Cardiac muscle cell (in vitro differentiated cells and primary cell): ENCODE results near the gene ZBTB17. TPM values are rescaled to one million over a fixed set of nuclear protein-coding genes. Genes with fewer than 3 reads are reported as not detected.
A peak's percentile ranks its signal among the peaks of the same experiment; 100 is the strongest.

Experiments used
- DNase-seq, 2 donors: peaks; one replicate each; pipeline versions ENCODE4 v3.0.0 to v3.0.0-alpha.2; 2010 to 2017; ENCODE audit warnings: low read depth in 1 of 2, low spot score in 1 of 2
- H3K27ac ChIP-seq: fragments of 200-600 bp; sonication (generic); 2 replicates; pipeline ENCODE4 v1.5.1; 2016
- H3K27me3 ChIP-seq: fragments of 200-600 bp; sonication (generic); 2 replicates; pipeline ENCODE4 v1.6.0; 2016; ENCODE audit warnings: control low read depth
- H3K36me3 ChIP-seq: fragments of 200-600 bp; sonication (generic); 2 replicates; pipeline ENCODE4 v1.5.1; 2016; ENCODE audit warnings: control low read depth
- H3K4me1 ChIP-seq: fragments of 200-600 bp; sonication (generic); 2 replicates; pipeline ENCODE4 v1.8.1; 2017; ENCODE audit warnings: low read depth, mild to moderate bottlenecking, mixed run types
- H3K4me3 ChIP-seq: fragments of 200-600 bp; sonication (generic); 2 replicates; pipeline ENCODE4 v1.5.1; 2016; ENCODE audit warnings: mild to moderate bottlenecking
- H3K9me3 ChIP-seq: fragments of 200-600 bp; sonication (generic); 2 replicates; pipeline ENCODE4 v1.5.1; 2017; ENCODE audit warnings: low read depth, mild to moderate bottlenecking, control low read depth
- polyA plus RNA-seq: library from polyadenylated mRNA; unstranded; fragments of >200 nt; fragmentation: Nextera tagmentation; extraction: Ambion mirVana; gene quantifications from 2 replicates; pipeline ENCODE4 v1.2.1, GENCODE V29; 2016
- total RNA-seq: library from RNA; depleted of rRNA; stranded (reverse); fragments of >200 nt; gene quantifications from 2 replicates; pipeline ENCODE4 v1.2.3, GENCODE V29; 2016
- TF ChIP-seq, protein P1 (sequence below): IDR thresholded peaks from 2 replicates; pipeline ENCODE4 v1.5.1; 2012; ENCODE audit warnings: low read depth, mild to moderate bottlenecking, low read length

The ZBTB17 gene
- total and polyA plus RNA-seq, 2 experiments from 2014 or later, result 47.1 to 64.0 TPM

DNA sequence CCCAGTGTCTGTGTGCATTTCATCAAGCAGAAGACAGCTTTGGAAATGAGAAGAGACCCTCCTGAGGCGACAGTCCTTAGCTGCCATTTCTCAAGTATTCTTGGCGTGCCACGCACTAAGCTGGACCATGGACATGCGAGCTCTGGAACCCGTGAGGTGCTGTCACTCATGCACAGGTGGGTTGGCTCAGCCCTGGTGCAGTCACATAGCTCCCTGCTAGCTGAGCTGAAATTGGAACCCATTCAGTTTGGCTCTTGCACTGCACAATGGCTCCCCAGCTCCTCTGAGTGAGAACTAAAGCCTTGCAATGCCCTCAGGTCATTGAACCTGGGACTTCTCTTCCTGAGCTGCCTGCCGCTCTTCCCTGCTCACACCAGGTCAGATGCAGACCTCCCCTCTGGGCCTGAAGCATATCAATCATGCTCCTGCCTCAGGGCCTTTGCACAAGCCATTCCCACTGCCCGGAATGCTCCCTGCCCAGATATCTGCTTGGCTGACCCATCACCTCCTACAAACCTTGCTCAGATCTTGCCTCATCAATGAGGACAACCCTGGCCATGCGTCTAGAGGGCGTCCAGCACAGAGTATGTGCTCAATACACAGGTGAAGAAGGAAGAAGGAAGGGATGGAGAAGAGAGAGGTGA is 21.9 kb upstream of the ZBTB17 start:
- no peak for DNase-seq

DNA sequence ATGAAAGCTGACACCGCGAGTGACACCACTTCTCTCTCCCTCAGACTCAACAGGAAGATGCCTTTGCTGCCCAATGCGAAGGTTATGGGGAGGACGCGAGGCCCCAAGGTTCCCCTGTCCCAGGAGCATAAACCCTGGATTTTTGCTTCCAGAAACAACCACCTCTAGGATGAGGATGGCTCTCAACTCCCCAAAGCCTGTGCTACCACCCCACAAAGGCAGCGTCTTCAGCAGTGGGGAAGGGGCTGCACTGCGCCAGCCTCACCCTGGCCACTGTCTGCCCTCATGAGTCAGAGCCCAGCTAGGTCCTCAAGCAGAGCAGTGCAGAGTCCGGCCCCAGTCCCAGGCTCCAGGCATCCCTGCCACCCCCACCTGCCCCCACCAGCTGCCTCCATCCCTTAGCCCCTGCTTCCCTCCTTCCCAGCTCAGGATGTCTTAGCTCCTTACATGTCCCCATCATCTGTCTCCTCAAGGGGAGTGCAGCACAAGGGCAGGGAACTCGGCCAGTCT is 21.2 kb upstream of the ZBTB17 start:
- no peaks in the 10 kb centered on the region for H3K36me3 ChIP-seq
- TF ChIP-seq, protein P1, sequence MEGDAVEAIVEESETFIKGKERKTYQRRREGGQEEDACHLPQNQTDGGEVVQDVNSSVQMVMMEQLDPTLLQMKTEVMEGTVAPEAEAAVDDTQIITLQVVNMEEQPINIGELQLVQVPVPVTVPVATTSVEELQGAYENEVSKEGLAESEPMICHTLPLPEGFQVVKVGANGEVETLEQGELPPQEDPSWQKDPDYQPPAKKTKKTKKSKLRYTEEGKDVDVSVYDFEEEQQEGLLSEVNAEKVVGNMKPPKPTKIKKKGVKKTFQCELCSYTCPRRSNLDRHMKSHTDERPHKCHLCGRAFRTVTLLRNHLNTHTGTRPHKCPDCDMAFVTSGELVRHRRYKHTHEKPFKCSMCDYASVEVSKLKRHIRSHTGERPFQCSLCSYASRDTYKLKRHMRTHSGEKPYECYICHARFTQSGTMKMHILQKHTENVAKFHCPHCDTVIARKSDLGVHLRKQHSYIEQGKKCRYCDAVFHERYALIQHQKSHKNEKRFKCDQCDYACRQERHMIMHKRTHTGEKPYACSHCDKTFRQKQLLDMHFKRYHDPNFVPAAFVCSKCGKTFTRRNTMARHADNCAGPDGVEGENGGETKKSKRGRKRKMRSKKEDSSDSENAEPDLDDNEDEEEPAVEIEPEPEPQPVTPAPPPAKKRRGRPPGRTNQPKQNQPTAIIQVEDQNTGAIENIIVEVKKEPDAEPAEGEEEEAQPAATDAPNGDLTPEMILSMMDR, result no peak
- H3K27me3 ChIP-seq, result no peaks in the 10 kb centered on the region
- H3K4me1 ChIP-seq, result no peaks in the 10 kb centered on the region
- no peak overlapping the region for H3K27ac ChIP-seq
- H3K4me3 ChIP-seq, result no peak overlapping the region
- no peaks in the 10 kb centered on the region for H3K9me3 ChIP-seq
- no peak for DNase-seq

More for the DNA sequence above, 21.9 kb upstream of the ZBTB17 start:
- Histone ChIP-seq H3K9me3 (no peaks in the 10 kb centered on the region), H3K4me1 (no peaks in the 10 kb centered on the region), H3K27ac (no peak overlapping the region), H3K4me3 (no peak overlapping the region), H3K27me3 (no peaks in the 10 kb centered on the region), H3K36me3 (no peaks in the 10 kb centered on the region)
- TF ChIP-seq, protein P1, result no peak

DNA sequence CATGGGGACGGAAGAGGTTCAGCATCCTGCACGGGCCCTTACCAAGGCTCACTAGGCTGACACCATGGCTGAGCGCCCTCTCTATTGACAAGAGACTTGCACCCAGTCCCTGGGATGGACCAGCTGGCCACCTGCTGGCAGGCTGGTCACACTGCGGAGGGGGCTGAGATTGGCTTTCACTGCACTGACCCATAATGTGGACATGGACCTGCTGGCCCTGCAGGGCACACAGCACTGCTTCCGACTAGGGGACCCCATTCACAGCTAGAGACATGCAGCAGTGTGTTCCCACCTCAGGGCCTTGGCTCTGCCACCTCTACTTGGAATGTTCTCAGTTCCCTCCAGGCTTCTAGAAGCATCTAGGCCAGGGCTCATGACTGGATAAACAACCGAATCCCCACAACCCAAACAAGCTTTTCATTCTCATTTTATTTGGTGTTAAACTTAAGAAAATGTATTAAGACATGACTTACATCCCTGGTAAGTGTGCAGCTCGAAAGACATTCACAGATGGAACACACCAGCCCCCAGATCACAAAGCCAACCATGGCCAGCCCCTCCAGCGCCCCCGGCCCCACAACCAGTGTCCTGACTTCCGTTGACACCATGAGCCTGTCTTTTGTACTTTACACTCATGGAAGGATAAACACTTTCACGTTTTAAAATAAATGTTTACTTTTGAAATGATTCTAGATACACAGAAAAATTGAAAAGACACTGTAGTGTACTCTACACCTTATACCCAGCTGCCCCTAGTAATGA is 18.9 kb upstream of the ZBTB17 start:
- H3K4me3 ChIP-seq, result no peak overlapping the region
- peak; percentile 60 to 76 for DNase-seq

DNA sequence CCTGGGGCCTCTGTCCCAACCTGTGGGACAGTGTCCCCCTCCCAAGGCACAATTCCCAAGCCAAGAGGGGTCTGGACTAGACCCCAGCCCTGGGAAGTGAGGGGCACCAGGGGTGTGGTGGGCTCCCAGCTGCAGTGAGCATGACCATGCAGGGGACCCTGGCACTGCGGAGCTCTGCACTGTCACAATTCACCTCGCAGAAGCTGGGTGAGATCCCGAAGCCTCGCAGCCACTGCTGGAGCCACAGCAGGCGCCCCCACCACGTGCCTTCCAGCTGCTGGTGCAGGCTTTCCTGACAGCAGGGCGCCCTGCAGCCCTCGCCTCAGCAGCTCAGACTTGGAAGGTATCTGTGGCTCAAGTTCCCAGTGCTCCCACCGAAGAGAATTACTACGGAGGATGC is 18.2 kb upstream of the ZBTB17 start:
- Histone ChIP-seq H3K36me3 (no peaks in the 10 kb centered on the region), H3K4me3 (no peak overlapping the region), H3K9me3 (no peaks in the 10 kb centered on the region), H3K27ac (no peak overlapping the region), H3K4me1 (no peaks in the 10 kb centered on the region), H3K27me3 (no peaks in the 10 kb centered on the region)
- TF ChIP-seq, protein P1, result no peak
- DNase-seq, result no peak

More for the DNA sequence above, 18.9 kb upstream of the ZBTB17 start:
- Histone ChIP-seq H3K4me1 (no peaks in the 10 kb centered on the region), H3K36me3 (no peaks in the 10 kb centered on the region), H3K27me3 (no peaks in the 10 kb centered on the region), H3K9me3 (no peaks in the 10 kb centered on the region), H3K27ac (no peak overlapping the region)
- TF ChIP-seq, protein P1, result peak; percentile 85

DNA sequence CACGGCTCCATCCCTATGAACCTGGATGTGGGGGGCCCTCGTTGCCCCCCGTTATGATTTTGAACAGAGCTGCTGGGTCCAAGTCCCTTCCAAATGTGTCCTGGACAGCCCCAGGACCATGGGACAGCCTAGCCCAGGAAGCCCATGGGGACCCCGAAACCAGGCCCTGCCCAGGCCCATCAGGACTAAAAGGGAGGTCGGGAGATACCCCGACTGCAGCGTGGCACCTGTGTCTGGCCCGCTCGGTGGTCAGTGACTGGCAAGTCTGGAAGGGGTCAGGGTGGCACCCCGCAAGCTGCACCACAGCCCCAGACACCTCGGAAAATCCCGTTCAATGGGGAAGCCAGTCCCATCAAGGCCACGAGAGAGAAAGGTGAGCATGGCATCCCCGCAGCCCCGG is 17.8 kb upstream of the ZBTB17 start:
- Histone ChIP-seq H3K4me1 (no peaks in the 10 kb centered on the region), H3K4me3 (no peak overlapping the region), H3K9me3 (no peaks in the 10 kb centered on the region), H3K27me3 (no peaks in the 10 kb centered on the region), H3K36me3 (no peaks in the 10 kb centered on the region), H3K27ac (no peak overlapping the region)
- no peak for DNase-seq
- TF ChIP-seq, protein P1, result no peak
